HCT116 (cell line): Measurements from ENCODE around the gene PHKA2. TPM values are rescaled to one million over a fixed set of nuclear protein-coding genes. Genes with fewer than 3 reads are reported as not detected.

Source experiments
- ATAC-seq: fragments of 200-7000 bp; cut with Tn5 transposase; 2 replicates; pipeline ENCODE4 v1.9.1; 2020; ENCODE audit warnings: mild to moderate bottlenecking, moderate library complexity
- BruUV-seq: library from RNA; stranded (reverse); fragments of 400-500 nt; replicated peaks from 2 replicates; lab custom pipeline; 2021; lab: Mats Ljungman, UMichigan
- CTCF ChIA-PET: fragments of 300-600 bp; sonication (Branson Sonifier 250); formaldehyde crosslinking; loops from one replicate; lab custom pipeline; 2021; ENCODE audit warnings: antibody characterized with exemption; lab: Charles Lee
- POLR2A ChIA-PET: fragments of 300-600, 350-600 bp; sonication (Branson Sonifier 250); formaldehyde crosslinking; loops from one replicate; lab custom pipeline; 2021; ENCODE audit warnings: antibody characterized with exemption; lab: Charles Lee
- RAD21 ChIA-PET, 2 experiments: fragments of 300-600 bp; sonication (Branson Sonifier 250); formaldehyde crosslinking; loops; one replicate each; lab custom pipeline; 2023; ENCODE audit warnings: low total read pairs in 2 of 2; ENCODE audit not compliant: uncharacterized antibody in 2 of 2, unreplicated experiment in 2 of 2, low non-redundant PET in 1 of 2; lab: Charles Lee
- DNase-seq: peaks from one replicate; pipeline ENCODE4 v3.0.0-alpha.2; 2010; ENCODE audit warnings: low read depth, low spot score
- H2AFZ ChIP-seq: fragments of 200-600 bp; shearing (Covaris generic), sonication (generic); 2 replicates; pipeline ENCODE4 v1.6.1; 2017; ENCODE audit warnings: low read depth, mixed run types, mixed read lengths, antibody characterized with exemption, low read length; ENCODE audit not compliant: poor library complexity, severe bottlenecking
- H3K27ac ChIP-seq: 2 replicates; pipeline ENCODE4 v1.5.1; 2012; ENCODE audit warnings: low read depth, low read length
- H3K27me3 ChIP-seq: fragments of 200-600 bp; sonication (generic); 2 replicates; pipeline ENCODE4 v1.6.1; 2016; ENCODE audit warnings: mixed run types, low read length, mixed read lengths; ENCODE audit not compliant: insufficient read depth
- H3K36me3 ChIP-seq, 2 experiments: fragments of 200-500 bp in 1 of 2; fragments of 200-600 bp in 1 of 2; sonication (Bioruptor generic) in 1 of 2; sonication (generic) in 1 of 2; 2 replicates each; pipeline versions ENCODE4 v1.5.1 to v1.6.1; 2014 to 2016; ENCODE audit warnings: low read length in 2 of 2, inconsistent platforms in 1 of 2, mixed read lengths in 1 of 2, mixed run types in 1 of 2; ENCODE audit not compliant: insufficient read depth in 2 of 2, control insufficient read depth in 1 of 2
- H3K4me1 ChIP-seq, 2 experiments: fragments of 200-600 bp in 1 of 2; sonication (generic) in 1 of 2; 2 replicates each; pipeline versions ENCODE4 v1.5.1 to v1.6.1; 2012 to 2017; ENCODE audit warnings: low read length in 2 of 2, inconsistent platforms in 1 of 2, mild to moderate bottlenecking in 1 of 2, mixed read lengths in 1 of 2, mixed run types in 1 of 2, moderate library complexity in 1 of 2; ENCODE audit not compliant: insufficient read depth in 2 of 2, control insufficient read depth in 1 of 2
- H3K4me2 ChIP-seq: fragments of 200-600 bp; sonication (generic); 2 replicates; pipeline ENCODE4 v1.6.1; 2017; ENCODE audit warnings: mixed run types, low read length, mixed read lengths
- H3K4me3 ChIP-seq, 2 experiments: fragments of 200-600 bp in 1 of 2; sonication (generic) in 1 of 2; replicated peaks in 1 of 2; 2 replicates each; pipeline ENCODE4 v1.5.1; 2011 to 2016; ENCODE audit warnings: low read length in 2 of 2, control low read depth in 1 of 2, low read depth in 1 of 2, mild to moderate bottlenecking in 1 of 2, mixed read lengths in 1 of 2, mixed run types in 1 of 2
- H3K79me2 ChIP-seq: fragments of 200-600 bp; sonication (generic); 2 replicates; pipeline ENCODE4 v1.6.1; 2017; ENCODE audit warnings: mild to moderate bottlenecking, mixed run types, low read length, moderate library complexity, mixed read lengths; ENCODE audit not compliant: insufficient read depth
- H3K9ac ChIP-seq: fragments of 200-600 bp; sonication (generic); 2 replicates; pipeline ENCODE4 v1.6.1; 2016; ENCODE audit warnings: low read length, mixed read lengths
- H3K9me2 ChIP-seq: fragments of 200-600 bp; sonication (generic), shearing (Covaris generic); 2 replicates; pipeline ENCODE4 v1.6.1; 2017; ENCODE audit warnings: mixed run types, mild to moderate bottlenecking, moderate library complexity; ENCODE audit not compliant: insufficient read depth
- H3K9me3 ChIP-seq, 2 experiments: fragments of 200-500 bp in 1 of 2; fragments of 200-600 bp in 1 of 2; sonication (Bioruptor generic) in 1 of 2; sonication (generic) in 1 of 2; 2 replicates each; pipeline ENCODE4 v1.6.1; 2014 to 2017; ENCODE audit warnings: low read length in 2 of 2, mixed read lengths in 2 of 2, inconsistent platforms in 1 of 2, low read depth in 1 of 2, mild to moderate bottlenecking in 1 of 2, mixed run types in 1 of 2, moderate library complexity in 1 of 2; ENCODE audit not compliant: control insufficient read depth in 1 of 2, insufficient read depth in 1 of 2
- H4K20me1 ChIP-seq: fragments of 200-600 bp; sonication (generic), shearing (Covaris generic); 2 replicates; pipeline ENCODE4 v1.6.1; 2017; ENCODE audit warnings: mixed run types, mild to moderate bottlenecking, moderate library complexity; ENCODE audit not compliant: insufficient read depth
- EGR1 ChIP-seq: IDR thresholded peaks from 2 replicates; pipeline ENCODE4 v1.6.1; 2012; ENCODE audit warnings: low read depth
- EZH2 ChIP-seq: fragments of 200-600 bp; sonication (generic); IDR thresholded peaks from 2 replicates; pipeline ENCODE4 v1.6.1; 2017; ENCODE audit warnings: antibody characterized with exemption, mixed run types
- FOSL1 ChIP-seq: IDR thresholded peaks from 2 replicates; pipeline ENCODE4 v1.6.1; 2012; ENCODE audit warnings: low read depth
- MAX ChIP-seq: IDR thresholded peaks from 2 replicates; pipeline ENCODE4 v1.6.1; 2012
- POLR2A ChIP-seq: IDR thresholded peaks from 2 replicates; pipeline ENCODE4 v1.7.0; 2011; ENCODE audit warnings: borderline replicate concordance; ENCODE audit not compliant: insufficient read depth, insufficient read length; ENCODE audit errors: extremely low read depth
- RAD21 ChIP-seq: IDR thresholded peaks from 2 replicates; pipeline ENCODE4 v1.6.1; 2012; ENCODE audit warnings: low read depth, mild to moderate bottlenecking
- REST ChIP-seq: IDR thresholded peaks from 2 replicates; pipeline ENCODE4 v1.6.1; 2012; ENCODE audit warnings: low read depth
- SIN3A ChIP-seq: IDR thresholded peaks from 2 replicates; pipeline ENCODE4 v1.6.1; 2012; ENCODE audit warnings: low read depth
- SP1 ChIP-seq: IDR thresholded peaks from 2 replicates; pipeline ENCODE4 v1.6.1; 2012; ENCODE audit warnings: low read depth
- SRF ChIP-seq: IDR thresholded peaks from 2 replicates; pipeline ENCODE4 v1.6.1; 2012; ENCODE audit warnings: low read depth
- YY1 ChIP-seq: IDR thresholded peaks from 2 replicates; pipeline ENCODE4 v1.6.1; 2011; ENCODE audit warnings: low read length, low read depth, moderate library complexity, mild to moderate bottlenecking; ENCODE audit not compliant: insufficient replicate concordance; ENCODE audit errors: extremely low read depth
- ZFX ChIP-seq: fragments of 450-650 bp; IDR thresholded peaks from 2 replicates; pipeline ENCODE4 v1.6.1; 2017
- intact Hi-C: fragments of 100-400 bp; cut with micrococcal nuclease; formaldehyde crosslinking; loops from 2 replicates; pipeline ENCODE4 v1.10.0; 2022
- total RNA-seq: library from RNA; stranded (reverse); gene quantifications from one replicate; pipeline ENCODE4 v1.2.1, GENCODE V29; 2021; ENCODE audit not compliant: unreplicated experiment

PHKA2 gene
- total RNA-seq, 1 experiment from 2014 or later, result 23.8 TPM

DNA sequence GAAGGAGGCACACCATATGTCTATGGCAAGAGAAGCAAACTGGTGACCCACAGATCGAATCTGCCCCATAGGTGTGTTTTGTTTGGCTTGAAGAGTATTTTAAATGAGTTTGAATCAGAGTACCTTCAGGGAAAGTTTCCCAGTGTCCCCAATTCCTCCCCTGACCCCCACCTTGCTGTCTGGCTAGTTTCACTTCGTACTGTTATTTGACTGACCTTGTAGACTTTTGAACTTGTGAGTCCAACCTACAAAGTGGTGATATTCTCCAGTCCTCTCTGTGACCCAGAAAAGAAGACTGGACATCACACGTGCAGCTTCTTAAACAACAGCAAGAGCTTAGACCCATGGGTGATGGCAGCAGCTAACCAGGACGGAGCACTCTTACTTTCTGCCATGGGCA lies 39.4 kb downstream of the PHKA2 start:
- H3K27ac ChIP-seq, result no peak overlapping the region
- no peak for TF ChIP-seq RAD21
- no peak for TF ChIP-seq MAX
- no peak for TF ChIP-seq EZH2
- TF ChIP-seq SP1, result no peak
- no peak for TF ChIP-seq POLR2A
- TF ChIP-seq ZFX, result no peak
- TF ChIP-seq EGR1, result no peak
- no peak for TF ChIP-seq FOSL1
- no peak for TF ChIP-seq YY1
- no peak for TF ChIP-seq REST
- no peak for TF ChIP-seq SRF
- TF ChIP-seq SIN3A, result no peak
- TF ChIP-seq, all 23 proteins: peak for 0
- Histone ChIP-seq H3K9me3 (no peaks in the 10 kb centered on the region), H3K9me2 (no peaks in the 10 kb centered on the region), H3K36me3 (no peaks in the 10 kb centered on the region; a peak in 1 of 4 replicates), H3K4me1 (no peaks in the 10 kb centered on the region; a peak in 1 of 4 replicates), H3K4me2 (no peak overlapping the region), H3K4me3 (no peak overlapping the region), H4K20me1 (no peaks in the 10 kb centered on the region), H3K9ac (no peak overlapping the region), H3K79me2 (no peaks in the 10 kb centered on the region), H2AFZ (no peak overlapping the region), H3K27me3 (no peaks in the 10 kb centered on the region)
- DNase-seq (no peak), ATAC-seq (no peak)
- CTCF ChIA-PET, result no interaction called here
- intact Hi-C loops, result no loop called here
- RAD21 ChIA-PET, result no interaction called here
- no TSS peak for BruUV-seq
- POLR2A ChIA-PET, result no interaction called here
